ENCODE data around the gene PCBD1.
A peak's percentile ranks its signal among the peaks of the same experiment; 100 is the strongest.

PCBD1 gene

DNA sequence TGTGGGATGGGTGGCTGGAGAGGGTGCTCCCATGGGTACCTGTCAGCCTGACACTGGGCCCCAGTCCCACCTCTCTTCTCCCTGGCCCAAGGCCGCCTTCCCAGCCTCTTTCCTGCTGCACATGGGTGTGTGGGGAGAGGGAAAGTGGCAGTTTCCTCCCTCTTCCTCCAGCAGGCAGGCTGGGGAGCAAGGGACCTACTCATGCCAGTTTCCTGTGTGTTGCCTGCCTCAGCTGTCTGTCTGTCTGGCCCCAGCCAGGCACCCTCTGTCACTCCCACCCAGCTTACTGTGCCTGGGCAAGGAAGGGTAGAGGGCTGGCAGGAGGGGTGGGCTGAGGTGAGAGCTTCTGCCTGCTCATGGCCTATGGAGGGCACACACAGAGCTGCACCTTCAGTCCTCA lies 46.3 kb upstream of the PCBD1 start:
- ChIA-PET CTCF (interaction anchor here (1.3 kb wide), 1 partner anchor 9 kb away, joined by 4 read pairs; no protein-coding TSS in a partner anchor), POLR2A (no interaction called here)
- no peak for TF ChIP-seq NFRKB (IDR thresholded peaks at IDR 0.05)
- TF ChIP-seq BHLHE40 (IDR thresholded peaks at IDR 0.05; ENCODE audit: borderline replicate concordance) = no peak
- TF ChIP-seq ELF4 (IDR thresholded peaks at IDR 0.05) = no peak
- TF ChIP-seq, protein P1, sequence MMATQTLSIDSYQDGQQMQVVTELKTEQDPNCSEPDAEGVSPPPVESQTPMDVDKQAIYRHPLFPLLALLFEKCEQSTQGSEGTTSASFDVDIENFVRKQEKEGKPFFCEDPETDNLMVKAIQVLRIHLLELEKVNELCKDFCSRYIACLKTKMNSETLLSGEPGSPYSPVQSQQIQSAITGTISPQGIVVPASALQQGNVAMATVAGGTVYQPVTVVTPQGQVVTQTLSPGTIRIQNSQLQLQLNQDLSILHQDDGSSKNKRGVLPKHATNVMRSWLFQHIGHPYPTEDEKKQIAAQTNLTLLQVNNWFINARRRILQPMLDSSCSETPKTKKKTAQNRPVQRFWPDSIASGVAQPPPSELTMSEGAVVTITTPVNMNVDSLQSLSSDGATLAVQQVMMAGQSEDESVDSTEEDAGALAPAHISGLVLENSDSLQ (IDR thresholded peaks at IDR 0.05) = no peak
- no peak for TF ChIP-seq LEF1 (IDR thresholded peaks at IDR 0.05; ENCODE audit: borderline replicate concordance)
- no peak for TF ChIP-seq TARDBP (IDR thresholded peaks at IDR 0.05)
- no peak for TF ChIP-seq SUZ12 (IDR thresholded peaks at IDR 0.05)
- TF ChIP-seq ARNT (IDR thresholded peaks at IDR 0.05) = no peak
- TF ChIP-seq HDGF (IDR thresholded peaks at IDR 0.05; ENCODE audit: borderline replicate concordance) = no peak
- TF ChIP-seq ZNF384 (IDR thresholded peaks at IDR 0.05) = no peak
- TF ChIP-seq FOXM1 (IDR thresholded peaks at IDR 0.05; ENCODE audit: borderline replicate concordance) = no peak
- TF ChIP-seq L3MBTL2 (conservative IDR thresholded peaks at IDR 0.05) = no peak
- TF ChIP-seq FOXK2 (IDR thresholded peaks at IDR 0.05) = no peak
- no peak for TF ChIP-seq SP1 (IDR thresholded peaks at IDR 0.05)
- no peak for TF ChIP-seq FOXA1 (IDR thresholded peaks at IDR 0.05)
- TF ChIP-seq CTBP1 (IDR thresholded peaks at IDR 0.05; ENCODE audit: borderline replicate concordance) = no peak
- DNase-seq (ENCODE audit: extremely low spot score) = no peak

DNA sequence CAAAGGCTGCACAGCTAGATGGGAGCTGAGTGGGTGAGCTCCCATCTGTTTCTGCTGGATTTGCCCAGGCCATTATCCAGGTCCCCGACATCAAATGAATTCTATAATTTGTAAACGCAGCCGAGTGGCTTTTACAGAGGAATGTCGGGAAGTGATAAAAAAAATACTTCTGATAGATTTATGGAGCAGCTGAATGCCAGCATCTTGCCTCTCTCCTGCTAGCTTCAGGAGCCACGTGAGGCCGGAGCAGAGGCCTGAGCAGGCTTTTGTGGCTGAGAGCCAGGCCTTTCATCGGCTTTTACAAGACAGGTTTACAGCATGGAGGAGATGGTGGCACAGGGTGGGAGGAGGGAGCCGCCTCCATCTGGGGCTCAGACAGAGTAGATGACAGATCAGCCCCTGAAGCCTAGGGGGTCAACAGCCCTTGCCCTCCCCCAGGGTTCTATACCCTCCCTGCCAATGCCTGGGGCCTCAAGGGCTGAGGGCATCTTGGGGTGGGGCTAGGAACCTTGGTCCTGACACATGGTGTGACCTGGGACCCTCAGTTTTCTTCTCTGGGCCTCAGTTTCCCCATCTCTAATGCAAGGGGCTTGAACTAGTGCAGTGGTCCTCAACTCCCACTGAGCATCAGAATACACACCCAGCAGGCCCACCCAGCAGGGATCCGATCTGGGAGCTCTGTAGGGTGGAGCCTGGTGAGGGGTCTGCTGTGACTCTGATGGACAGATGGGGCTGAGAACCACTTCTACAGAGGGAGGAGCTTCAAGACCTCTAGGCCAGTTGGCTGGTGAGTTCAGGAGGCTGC lies 44.2 kb upstream of the PCBD1 start:
- TF ChIP-seq CTBP1 (IDR thresholded peaks at IDR 0.05; ENCODE audit: borderline replicate concordance) (no peak), FOXK2 (IDR thresholded peaks at IDR 0.05) (no peak), LEF1 (IDR thresholded peaks at IDR 0.05; ENCODE audit: borderline replicate concordance) (peak; percentile 66; the same call in 1 of the 2 replicates), L3MBTL2 (conservative IDR thresholded peaks at IDR 0.05) (no peak; the same call in 1 of the 2 replicates)
- TF ChIP-seq, protein P1 (IDR thresholded peaks at IDR 0.05) = peak; percentile 88
- peak; percentile 61 for DNase-seq (ENCODE audit: extremely low spot score)
- POLR2A ChIA-PET = no interaction called here
- CTCF ChIA-PET = no interaction called here

DNA sequence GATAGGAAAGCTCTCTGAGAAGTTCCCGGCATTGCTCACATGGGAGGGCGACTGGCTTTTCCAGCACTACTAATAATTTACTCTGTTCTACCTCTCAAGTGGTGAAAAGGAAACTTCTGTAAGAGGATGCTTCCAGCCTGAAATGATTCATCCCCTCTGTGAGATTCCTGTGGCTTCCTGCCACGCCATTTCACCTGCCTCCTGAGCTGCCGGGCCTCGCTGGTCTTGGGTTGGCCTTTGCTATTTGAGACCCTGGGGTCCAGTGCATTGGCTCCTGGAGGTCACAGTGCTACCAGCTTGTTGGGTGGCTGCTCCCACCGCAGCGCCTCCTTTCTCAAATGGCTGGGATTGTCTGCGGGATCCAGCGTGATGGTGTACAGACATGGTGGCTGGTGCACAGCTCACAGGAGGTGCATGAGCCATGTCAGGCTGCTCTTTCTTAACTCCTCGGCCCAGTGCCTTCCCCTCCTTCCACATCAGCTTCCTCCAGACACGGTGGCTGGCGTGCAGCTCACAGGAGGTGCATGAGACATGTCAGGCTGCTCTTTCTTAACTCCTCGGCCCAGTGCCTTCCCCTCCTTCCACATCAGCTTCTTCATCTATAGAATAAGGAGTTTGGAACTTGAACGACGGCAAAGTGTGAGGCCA lies 42.9 kb upstream of the PCBD1 start:
- TF ChIP-seq CTBP1 (IDR thresholded peaks at IDR 0.05; ENCODE audit: borderline replicate concordance) (no peak), TARDBP (IDR thresholded peaks at IDR 0.05) (no peak), BHLHE40 (IDR thresholded peaks at IDR 0.05; ENCODE audit: borderline replicate concordance) (no peak), ARNT (IDR thresholded peaks at IDR 0.05) (no peak), SUZ12 (IDR thresholded peaks at IDR 0.05) (no peak)
- ChIA-PET POLR2A (interaction anchor here (0.6 kb wide), 1 partner anchor 47 kb away, joined by 3 read pairs; no protein-coding TSS in a partner anchor), CTCF (interaction anchor here (1.0 to 1.1 kb wide), 2 partner anchors 9 to 28 kb away, joined by 3 read pairs; no protein-coding TSS in a partner anchor)
- no peak for DNase-seq (ENCODE audit: extremely low spot score)

DNA sequence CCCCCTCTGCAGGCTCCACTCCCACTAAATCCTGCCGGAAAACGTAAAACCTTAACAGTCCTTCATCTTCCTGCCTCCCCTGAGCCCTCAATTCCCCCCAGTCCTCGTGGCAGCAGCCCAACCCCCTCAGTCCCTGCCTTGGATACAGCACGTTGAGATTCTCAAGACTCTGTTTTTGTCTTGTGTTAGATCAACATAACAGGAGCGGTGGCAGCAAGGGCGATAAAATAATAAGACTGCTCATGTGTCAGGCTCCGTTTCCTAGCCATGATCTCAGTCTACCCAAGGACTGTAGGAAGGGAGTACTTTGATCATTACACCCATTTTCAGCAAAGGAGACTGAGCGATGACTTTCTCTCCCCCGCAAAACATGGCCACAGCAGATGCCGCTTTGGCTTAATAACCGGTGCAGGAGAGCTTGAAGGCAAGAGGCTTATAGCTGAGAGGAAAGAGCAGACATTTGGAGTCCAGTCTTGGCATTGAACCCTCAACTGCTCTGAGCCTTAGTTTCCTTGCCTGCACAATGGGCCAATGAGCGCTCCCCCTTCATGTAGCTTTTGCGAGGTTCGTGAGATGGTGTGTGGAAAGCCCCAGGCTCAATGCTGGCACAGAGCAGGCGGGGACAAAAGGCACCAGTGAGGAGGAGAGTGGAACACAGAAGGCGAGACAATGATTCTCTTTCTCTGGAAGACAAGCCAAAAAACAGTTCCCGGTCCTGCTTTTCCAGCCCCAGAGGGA lies 42.1 kb upstream of the PCBD1 start:
- TF ChIP-seq FOXA1 (IDR thresholded peaks at IDR 0.05) (no peak), ZNF384 (IDR thresholded peaks at IDR 0.05) (no peak), L3MBTL2 (conservative IDR thresholded peaks at IDR 0.05) (no peak), LEF1 (IDR thresholded peaks at IDR 0.05; ENCODE audit: borderline replicate concordance) (no peak), CTBP1 (IDR thresholded peaks at IDR 0.05; ENCODE audit: borderline replicate concordance) (no peak)
- TF ChIP-seq, protein P1 (IDR thresholded peaks at IDR 0.05) = no peak
- ChIA-PET CTCF (interaction anchor here (1.0 kb wide), 1 partner anchor 10 kb away, joined by 3 read pairs; no protein-coding TSS in a partner anchor), POLR2A (interaction anchor here (0.6 kb wide), 1 partner anchor 48 kb away, joined by 3 read pairs; no protein-coding TSS in a partner anchor)
- no peak for DNase-seq (ENCODE audit: extremely low spot score)

DNA sequence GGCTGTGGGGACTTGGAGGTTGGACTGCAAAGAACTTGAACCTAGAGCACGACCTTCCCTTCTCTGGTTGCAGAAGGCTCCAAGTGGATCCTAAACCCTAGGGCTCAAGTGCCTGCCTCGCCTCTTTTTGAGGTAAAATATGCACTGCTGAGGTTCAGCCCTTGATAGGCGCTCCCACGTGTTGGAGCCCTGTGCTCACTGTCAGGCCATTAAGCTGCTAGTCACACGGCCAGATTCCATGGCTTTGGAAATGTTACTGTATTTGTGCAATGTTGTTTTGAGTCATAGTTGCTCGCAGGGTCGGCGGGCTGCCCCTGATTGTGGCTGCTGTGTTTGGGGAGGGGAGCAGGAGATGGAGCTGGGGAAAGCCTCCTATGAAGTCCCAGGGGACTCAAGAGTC lies 39.8 kb upstream of the PCBD1 start:
- no peak for DNase-seq (ENCODE audit: extremely low spot score)
- TF ChIP-seq, protein P1 (IDR thresholded peaks at IDR 0.05) = no peak
- TF ChIP-seq CTBP1 (IDR thresholded peaks at IDR 0.05; ENCODE audit: borderline replicate concordance) = no peak
- TF ChIP-seq NFRKB (IDR thresholded peaks at IDR 0.05) = no peak
- no peak for TF ChIP-seq ARNT (IDR thresholded peaks at IDR 0.05)
- TF ChIP-seq SUZ12 (IDR thresholded peaks at IDR 0.05) = no peak
- TF ChIP-seq FOXA1 (IDR thresholded peaks at IDR 0.05) = no peak
- no peak for TF ChIP-seq SP1 (IDR thresholded peaks at IDR 0.05)
- no peak for TF ChIP-seq ZNF384 (IDR thresholded peaks at IDR 0.05)
- no peak for TF ChIP-seq BHLHE40 (IDR thresholded peaks at IDR 0.05; ENCODE audit: borderline replicate concordance)
- no peak for TF ChIP-seq HDGF (IDR thresholded peaks at IDR 0.05; ENCODE audit: borderline replicate concordance)
- TF ChIP-seq ELF4 (IDR thresholded peaks at IDR 0.05) = no peak
- no peak for TF ChIP-seq TARDBP (IDR thresholded peaks at IDR 0.05)
- TF ChIP-seq L3MBTL2 (conservative IDR thresholded peaks at IDR 0.05) = no peak
- no peak for TF ChIP-seq FOXM1 (IDR thresholded peaks at IDR 0.05; ENCODE audit: borderline replicate concordance)
- no peak for TF ChIP-seq LEF1 (IDR thresholded peaks at IDR 0.05; ENCODE audit: borderline replicate concordance)
- no peak for TF ChIP-seq FOXK2 (IDR thresholded peaks at IDR 0.05)
- POLR2A ChIA-PET = no interaction called here
- CTCF ChIA-PET = interaction anchor here (0.7 kb wide), 1 partner anchor 11 kb away, joined by 3 read pairs; no protein-coding TSS in a partner anchor

Data from HEK293T (cell line).